NOMO-1 (cell line): ENCODE measurements around the gene PDE4DIP.
"Not testable (repeated sequence)": the region's sequence is repeated elsewhere in the genome, so short reads cannot be mapped to it uniquely, and the experiment has no call there.

ENCODE experiments used
- DNase-seq, 2 experiments: peaks; one replicate each; lab custom pipeline; 2025; ENCODE audit not compliant: unreplicated experiment in 2 of 2; lab: John Stamatoyannopoulos, UW

Gene PDE4DIP

DNA sequence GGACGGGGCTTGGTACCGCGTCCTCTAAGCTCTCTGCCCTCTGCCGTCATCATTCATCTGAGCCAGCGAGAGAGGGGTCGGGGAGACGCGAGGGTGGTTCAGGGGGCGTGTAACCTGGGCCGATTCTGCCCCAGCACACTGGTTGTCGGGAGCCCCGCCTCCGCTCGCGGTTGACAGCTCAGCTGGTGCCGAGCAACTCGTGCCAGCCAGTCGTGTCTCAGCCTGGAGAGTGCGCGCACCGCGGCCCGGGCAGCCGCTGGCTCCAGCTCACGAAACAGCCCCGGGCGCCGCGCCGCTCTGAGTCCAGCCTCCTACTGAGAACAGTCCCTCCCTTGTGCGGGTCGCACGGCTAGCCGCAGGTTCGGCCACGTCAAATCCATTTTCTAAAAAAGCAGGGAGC lies at the start of gene PDE4DIP:
Gene PDE4DIP, plus strand, starts transcription at position 209 of the 400 bp plus-strand sequence. CDS start 347 bp downstream, outside the sequence.
- not testable (repeated sequence) for DNase-seq

- DNase-seq: not testable (repeated sequence)
Measured at GRCh38 chr1:148808268-148808928, 35.8 kb upstream of the PDE4DIP start.

GRCh38 chr1:148808929-148809283 lies 35.3 kb upstream of the PDE4DIP start:
- not testable (repeated sequence) for DNase-seq

DNA sequence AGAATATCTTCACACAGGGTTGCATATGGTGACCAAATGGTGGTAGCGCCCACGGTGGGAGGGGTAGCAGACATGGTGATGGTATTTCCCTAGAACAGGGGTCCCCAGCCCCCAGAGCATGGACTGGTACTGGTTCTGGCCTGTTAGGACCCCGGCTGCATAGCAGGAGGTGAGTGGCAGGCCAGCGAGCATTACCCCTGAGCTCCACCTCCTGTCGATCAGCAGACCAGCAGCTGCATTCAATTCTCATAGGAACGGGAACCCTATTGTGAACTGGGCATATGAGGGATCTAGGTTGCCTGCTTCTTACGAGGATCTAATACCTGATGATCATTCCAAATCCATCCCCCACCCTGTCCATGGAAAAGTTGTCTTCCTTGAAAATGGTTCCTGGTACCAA lies 22.0 kb upstream of the PDE4DIP start:
- not testable (repeated sequence) for DNase-seq

- DNase-seq: not testable (repeated sequence)
Measured at GRCh38 chr1:148823822-148824221, 20.4 kb upstream of the PDE4DIP start.

- DNase-seq: not testable (repeated sequence)
Measured at GRCh38 chr1:148825029-148825428, 19.2 kb upstream of the PDE4DIP start.

DNA sequence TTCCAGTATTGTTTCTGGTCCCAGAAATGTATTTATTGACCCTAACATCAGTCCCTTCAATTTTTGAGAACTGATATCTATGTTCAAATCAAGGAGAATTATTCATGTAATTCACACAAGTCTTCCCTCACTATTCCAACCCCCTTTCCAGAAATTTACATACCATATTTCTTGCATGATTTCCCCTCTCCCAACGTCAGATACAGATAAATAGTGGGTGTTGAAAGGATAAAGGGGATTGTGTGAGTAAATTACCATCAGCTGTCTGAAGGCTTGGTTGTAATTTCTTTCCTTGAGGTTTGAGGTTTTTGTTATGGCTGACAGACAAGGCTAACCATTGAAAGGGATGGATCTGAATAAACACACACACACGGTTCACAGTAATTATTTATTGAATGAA lies 15.7 kb upstream of the PDE4DIP start:
- DNase-seq: not testable (repeated sequence)

DNA sequence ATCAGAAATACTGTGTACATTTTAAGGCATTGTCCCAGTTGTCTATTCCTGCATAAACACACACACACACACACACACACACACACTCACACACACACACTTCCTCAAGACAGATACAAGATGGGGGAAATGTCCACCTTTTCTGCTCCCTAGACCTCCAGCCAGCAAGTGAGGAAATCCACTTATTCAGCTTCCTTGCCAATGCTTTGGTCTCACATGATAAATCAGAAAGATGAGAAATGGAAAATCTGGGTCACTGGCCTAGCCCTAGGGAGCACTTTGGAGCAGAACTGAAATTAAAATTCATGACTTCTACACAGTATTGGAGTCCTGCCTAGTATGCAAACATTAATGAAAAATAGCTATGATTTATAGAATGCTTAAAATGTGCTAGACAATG lies 15.3 kb upstream of the PDE4DIP start:
- DNase-seq: not testable (repeated sequence)

- DNase-seq: not testable (repeated sequence)
Measured at GRCh38 chr1:148829365-148829764, 14.9 kb upstream of the PDE4DIP start.

DNA sequence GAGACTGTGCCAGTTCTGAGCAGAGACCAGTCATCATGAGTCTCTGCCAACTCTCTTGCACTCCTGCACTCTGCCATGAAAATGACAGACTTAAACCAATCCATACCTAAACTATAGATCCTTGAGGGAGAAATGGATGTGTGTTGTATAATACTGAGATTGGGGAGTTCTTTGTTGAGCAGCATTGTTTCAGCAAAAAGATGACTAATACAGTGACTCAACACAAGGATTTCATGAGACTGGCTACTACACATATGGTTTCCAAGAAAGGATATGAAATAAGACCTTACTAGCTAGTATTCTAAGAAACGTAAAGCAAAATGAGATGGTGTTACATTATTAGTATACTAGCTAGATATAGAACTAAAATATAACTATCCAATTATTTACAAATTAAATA lies 3.0 kb upstream of the PDE4DIP start:
- DNase-seq: not testable (repeated sequence)

GRCh38 chr1:148844651-148845050 lies 423 bp downstream of the PDE4DIP start:
- not testable (repeated sequence) for DNase-seq

GRCh38 chr1:148845068-148845467 lies 840 bp downstream of the PDE4DIP start:
- not testable (repeated sequence) for DNase-seq

GRCh38 chr1:148850347-148850746 lies 6.1 kb downstream of the PDE4DIP start:
- DNase-seq: not testable (repeated sequence)

DNA sequence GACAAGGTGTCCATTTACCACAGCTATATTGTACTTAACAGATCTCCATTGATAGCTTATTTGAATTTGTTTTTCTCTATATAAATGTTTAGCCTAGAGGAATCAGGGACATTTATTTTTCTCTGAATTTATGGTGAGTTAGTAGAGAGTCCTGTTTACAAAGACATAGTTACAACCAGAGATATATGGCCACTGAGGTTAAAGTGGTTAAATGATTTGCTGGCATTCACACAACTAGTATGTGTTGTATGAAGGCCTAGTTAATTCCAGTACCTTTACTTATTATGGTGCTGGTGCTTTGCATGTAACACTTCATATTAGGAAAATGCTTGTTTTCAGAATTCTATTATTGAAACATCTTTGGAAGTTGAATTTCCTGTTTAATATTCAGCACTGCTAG lies 6.6 kb downstream of the PDE4DIP start:
- DNase-seq: not testable (repeated sequence)

GRCh38 chr1:148851684-148852083 lies 7.5 kb downstream of the PDE4DIP start:
- not testable (repeated sequence) for DNase-seq

- DNase-seq: not testable (repeated sequence)
Measured at GRCh38 chr1:148853363-148853762, 9.1 kb downstream of the PDE4DIP start.

DNA sequence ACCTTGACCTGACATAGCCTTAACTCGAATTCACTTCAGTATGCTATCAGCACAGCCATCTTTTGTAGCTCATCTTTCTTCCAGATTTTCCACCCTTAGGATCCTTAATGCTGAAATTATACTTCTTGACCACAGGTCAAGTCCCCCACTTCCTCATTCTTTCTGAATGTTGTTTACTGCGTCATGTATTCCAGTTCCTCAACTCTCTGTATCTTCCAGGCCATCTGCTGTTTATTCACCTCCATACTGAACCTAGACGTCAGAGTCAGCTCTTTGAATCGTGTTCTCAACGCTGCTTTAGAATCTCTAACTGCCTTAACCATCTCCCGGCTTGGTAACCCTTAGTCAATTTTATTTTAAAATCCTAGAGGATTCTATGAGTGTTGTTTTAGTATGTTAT lies 9.8 kb downstream of the PDE4DIP start:
- DNase-seq: not testable (repeated sequence)

DNA sequence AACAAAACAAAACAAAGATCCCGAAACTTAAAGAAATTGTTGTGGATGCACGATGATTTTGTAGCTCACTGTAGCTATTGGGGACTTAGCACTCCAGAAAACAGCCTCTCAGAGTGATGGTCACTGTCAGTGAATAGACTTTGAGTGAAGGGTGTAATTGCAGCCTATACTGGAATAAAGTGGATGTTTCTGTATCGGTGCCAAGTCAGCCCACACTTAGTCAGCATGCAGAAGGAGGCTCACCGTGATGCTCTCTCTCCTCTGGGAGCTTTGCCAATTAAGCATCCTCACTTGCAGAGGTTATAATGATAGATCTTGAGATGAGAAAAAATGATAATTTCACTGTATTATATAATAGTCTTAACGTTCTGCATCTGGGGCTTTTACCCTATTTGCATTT lies 11.1 kb downstream of the PDE4DIP start:
- not testable (repeated sequence) for DNase-seq

DNA sequence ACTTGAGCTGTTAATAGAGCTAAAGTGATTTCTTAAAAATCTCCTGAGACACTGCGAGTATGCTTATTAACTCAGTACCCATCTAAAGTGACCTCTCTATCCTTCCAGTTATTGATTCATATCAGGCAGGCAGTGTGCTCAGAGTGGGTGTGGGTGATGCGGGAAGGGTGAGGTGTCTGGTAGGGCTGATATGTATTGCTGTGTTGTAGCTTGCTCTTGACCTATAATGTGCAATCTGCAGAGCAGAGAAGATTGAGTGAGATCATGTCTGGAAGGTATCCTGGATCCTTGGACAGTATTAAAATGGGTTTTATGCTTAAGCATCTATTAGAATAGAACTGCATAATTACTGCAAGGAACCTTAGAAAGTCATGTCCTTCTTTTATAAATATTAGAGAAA lies 15.8 kb downstream of the PDE4DIP start:
- DNase-seq: not testable (repeated sequence)

- not testable (repeated sequence) for DNase-seq
Measured at GRCh38 chr1:148860579-148861259, 16.5 kb downstream of the PDE4DIP start.

GRCh38 chr1:148862590-148862989 lies 18.4 kb downstream of the PDE4DIP start:
- not testable (repeated sequence) for DNase-seq
